HG03139 (cell line): Measurements from ENCODE around the gene PDE3A.
"Not testable (repeated sequence)": the region's sequence is repeated elsewhere in the genome, so short reads cannot be mapped to it uniquely, and the experiment has no call there.

Source experiments
- ATAC-seq: cut with Tn5 transposase; IDR thresholded peaks from one replicate; pipeline ENCODE4 v1.9.1; 2021; ENCODE audit not compliant: unreplicated experiment

Gene PDE3A

GRCh38 chr12:20596061-20596460 is 227.7 kb downstream of the PDE3A start:
- ATAC-seq, result no peak

- ATAC-seq, result no peak
These were observed 231.4 kb downstream of the PDE3A start for GRCh38 chr12:20599757-20600156.

GRCh38 chr12:20601668-20602280 is 233.4 kb downstream of the PDE3A start:
- ATAC-seq, result no peak

GRCh38 chr12:20602641-20603391 is 234.5 kb downstream of the PDE3A start:
- ATAC-seq, result no peak

GRCh38 chr12:20604408-20605067 is 236.2 kb downstream of the PDE3A start:
- ATAC-seq, result no peak

- ATAC-seq, result not testable (repeated sequence)
These were observed 246.7 kb downstream of the PDE3A start for GRCh38 chr12:20615020-20615419.

- no peak for ATAC-seq
These were observed 247.8 kb downstream of the PDE3A start for GRCh38 chr12:20616093-20616492.

- ATAC-seq, result no peak
These were observed 251.9 kb downstream of the PDE3A start for GRCh38 chr12:20620261-20620660.

- no peak for ATAC-seq
These were observed 256.4 kb downstream of the PDE3A start for GRCh38 chr12:20624718-20625117.

GRCh38 chr12:20625531-20625930 is 257.2 kb downstream of the PDE3A start:
- no peak for ATAC-seq

- ATAC-seq, result no peak
These were observed 258.8 kb downstream of the PDE3A start for GRCh38 chr12:20627001-20627588.

- ATAC-seq, result no peak
These were observed 260.0 kb downstream of the PDE3A start for GRCh38 chr12:20628226-20628787.

GRCh38 chr12:20628999-20629398 is 260.7 kb downstream of the PDE3A start:
- ATAC-seq, result no peak

GRCh38 chr12:20629414-20630156 is 261.2 kb downstream of the PDE3A start:
- no peak for ATAC-seq

GRCh38 chr12:20631711-20632110 is 263.4 kb downstream of the PDE3A start:
- no peak for ATAC-seq

GRCh38 chr12:20641106-20641505 is 272.8 kb downstream of the PDE3A start:
- ATAC-seq, result no peak

- ATAC-seq, result no peak
These were observed 275.5 kb downstream of the PDE3A start for GRCh38 chr12:20643822-20644221.

GRCh38 chr12:20646239-20646827 is 278.0 kb downstream of the PDE3A start:
- no peak for ATAC-seq

GRCh38 chr12:20653871-20654270 is 285.5 kb downstream of the PDE3A start:
- no peak for ATAC-seq

- ATAC-seq, result no peak
These were observed 288.3 kb downstream of the PDE3A start for GRCh38 chr12:20656600-20656999.
